Measurements from ENCODE around the gene RANBP3.
"Not testable (repeated sequence)": the region's sequence is repeated elsewhere in the genome, so short reads cannot be mapped to it uniquely, and the experiment has no call there.

RANBP3 gene

GRCh38 chr19:5977785-5978605 lies at the start of gene RANBP3:
Gene RANBP3, minus strand, starts transcription at chr19:5978140. Its CDS starts 58 bp downstream, at chr19:5978082.
- peak; percentile 100 for DNase-seq

- DNase-seq = no peak
These were observed 48.7 kb upstream of the RANBP3 start for GRCh38 chr19:6026390-6027227.

GRCh38 chr19:6024756-6025155 lies 46.8 kb upstream of the RANBP3 start:
- not testable (repeated sequence) for DNase-seq

- no peak for DNase-seq
These were observed 46.0 kb upstream of the RANBP3 start for GRCh38 chr19:6023936-6024335.

GRCh38 chr19:6023085-6023682 lies 45.2 kb upstream of the RANBP3 start:
- DNase-seq = no peak

- DNase-seq = no peak
These were observed 44.7 kb upstream of the RANBP3 start for GRCh38 chr19:6022570-6023064.

GRCh38 chr19:6021878-6022569 lies 44.1 kb upstream of the RANBP3 start:
- peak; percentile 83 for DNase-seq

GRCh38 chr19:6020972-6021805 lies 43.2 kb upstream of the RANBP3 start:
- no peak for DNase-seq

GRCh38 chr19:6020166-6020882 lies 42.4 kb upstream of the RANBP3 start:
- DNase-seq = no peak

- DNase-seq = no peak
These were observed 40.8 kb upstream of the RANBP3 start for GRCh38 chr19:6018786-6019185.

- DNase-seq = no peak
These were observed 39.6 kb upstream of the RANBP3 start for GRCh38 chr19:6017576-6017975.

- DNase-seq = no peak
These were observed 38.1 kb upstream of the RANBP3 start for GRCh38 chr19:6015841-6016545.

- no peak for DNase-seq
These were observed 36.7 kb upstream of the RANBP3 start for GRCh38 chr19:6014551-6015135.

- DNase-seq = no peak
These were observed 34.7 kb upstream of the RANBP3 start for GRCh38 chr19:6012426-6013170.

GRCh38 chr19:6011794-6012193 lies 33.9 kb upstream of the RANBP3 start:
- no peak for DNase-seq

- DNase-seq = no peak
These were observed 33.3 kb upstream of the RANBP3 start for GRCh38 chr19:6011206-6011605.

- no peak for DNase-seq
These were observed 32.2 kb upstream of the RANBP3 start for GRCh38 chr19:6010107-6010506.

- no peak for DNase-seq
These were observed 29.9 kb upstream of the RANBP3 start for GRCh38 chr19:6007866-6008265.

GRCh38 chr19:6006896-6007295 lies 29.0 kb upstream of the RANBP3 start:
- DNase-seq = no peak

Data from suppressor macrophage treated with lipopolysaccharide for 4 hours (primary cell).